ENCODE results near the gene TCF12. TPM values are rescaled to one million over a fixed set of nuclear protein-coding genes. Genes with fewer than 3 reads are reported as not detected.

TCF12 gene
- total and polyA plus RNA-seq, 7 experiments from 2014 or later = 51.3 to 99.4 (median 79.9) TPM

- Histone ChIP-seq H3K9me3 (ENCODE audit: control insufficient read depth in 2 of 3, low read length in 3 of 3) (no peaks in the 10 kb centered on the region), H3K4me3 (ENCODE audit: low read length) (no peak overlapping the region), H3K27me3 (ENCODE audit: control insufficient read depth in 2 of 2, insufficient read depth in 2 of 2, low read length in 2 of 2) (no peaks in the 10 kb centered on the region), H3K4me1 (ENCODE audit: control insufficient read depth in 2 of 2, insufficient read depth in 2 of 2, low read length in 2 of 2) (peaks cover 8 to 11% of the 10 kb centered on the region in 2 donors), H3K27ac (ENCODE audit: low read depth, low read length) (no peak overlapping the region), H3K36me3 (ENCODE audit: control insufficient read depth in 2 of 3, insufficient read depth in 3 of 3, low read length in 3 of 3) (no peaks in the 10 kb centered on the region)
- H3K9me3 Mint-ChIP-seq = peaks cover 0 to 1% (median 0%) of the 10 kb centered on the region in 11 donors
- intact Hi-C loops (cut with micrococcal nuclease) = loop anchor here in 1 of 2 donors (10.0 kb wide), 1 partner anchor 638 kb away; the partner anchor contains the start of gene RFX7
- H3K27ac Mint-ChIP-seq = peak overlapping the region in 1 of 9 donors; percentile 32
- DNase-seq = no peak
- ATAC-seq = no peak
- no peak overlapping the region for H3K4me3 Mint-ChIP-seq
- H3K36me3 Mint-ChIP-seq = no peaks in the 10 kb centered on the region
- peaks cover 10 to 23% (median 16%) of the 10 kb centered on the region in 7 donors for H3K4me1 Mint-ChIP-seq
- ChIA-PET CTCF (no interaction called here), POLR2A (interaction anchor here (0.7 kb wide), 1 partner anchor 48 kb away, joined by 3 read pairs; no protein-coding TSS in a partner anchor)
- H3K27me3 Mint-ChIP-seq = peaks cover 0 to 18% (median 0%) of the 10 kb centered on the region in 5 donors
Observed at GRCh38 chr15:56883088-56883487, 35.4 kb upstream of the TCF12 start.

GRCh38 chr15:56886363-56886931, 32.0 kb upstream of the TCF12 start:
- POLR2A ChIA-PET = interaction anchor here (1.0 to 3.1 kb wide), 2 partner anchors 32 to 153 kb away, joined by 3 to 38 read pairs; partner anchors contain the start of genes TCF12 and ZNF280D
- peak overlapping the region; percentile 80 for H3K4me3 ChIP-seq (ENCODE audit: low read length)

GRCh38 chr15:56886932-56887781, 31.3 kb upstream of the TCF12 start:
- Histone ChIP-seq H3K9me3 (ENCODE audit: control insufficient read depth in 2 of 3, low read length in 3 of 3) (no peaks in the 10 kb centered on the region), H3K36me3 (ENCODE audit: control insufficient read depth in 2 of 3, insufficient read depth in 3 of 3, low read length in 3 of 3) (no peaks in the 10 kb centered on the region), H3K27me3 (ENCODE audit: control insufficient read depth in 2 of 2, insufficient read depth in 2 of 2, low read length in 2 of 2) (no peaks in the 10 kb centered on the region), H3K4me3 (ENCODE audit: low read length) (peak overlapping the region; percentile 80), H3K27ac (ENCODE audit: low read depth, low read length) (peak overlapping the region; percentile 86), H3K4me1 (ENCODE audit: control insufficient read depth in 2 of 2, insufficient read depth in 2 of 2, low read length in 2 of 2) (peaks cover 9 to 12% of the 10 kb centered on the region in 2 donors)
- ChIA-PET CTCF (no interaction called here), POLR2A (interaction anchor here (1.0 to 3.1 kb wide), 3 partner anchors 25 to 154 kb away, joined by 3 to 38 read pairs (median 3); partner anchors contain the start of genes TCF12 and ZNF280D)
- intact Hi-C loops (cut with micrococcal nuclease) = loop anchor here (1.0 to 10.0 kb wide), 6 partner anchors 31 to 642 kb away; partner anchors contain the start of genes TCF12 (in 2 of the 2), RFX7 (in 1 of the 2) and ZNF280D (in 1 of the 2)
- ATAC-seq = peak; percentile 91
- peaks cover 0 to 1% (median 0%) of the 10 kb centered on the region in 5 donors for H3K36me3 Mint-ChIP-seq
- H3K4me1 Mint-ChIP-seq = peaks cover 17 to 35% (median 26%) of the 10 kb centered on the region in 7 donors
- peak overlapping the region; percentile 82 to 96 (median 88) for H3K4me3 Mint-ChIP-seq
- DNase-seq = peak; percentile 74 to 86 (median 80)
- H3K27ac Mint-ChIP-seq = peak overlapping the region; percentile 80 to 98 (median 93)
- H3K9me3 Mint-ChIP-seq = peaks cover 0 to 1% (median 0%) of the 10 kb centered on the region in 11 donors
- peaks cover 0 to 8% (median 0%) of the 10 kb centered on the region in 5 donors for H3K27me3 Mint-ChIP-seq

More at GRCh38 chr15:56886363-56886931, 32.0 kb upstream of the TCF12 start:
- Histone ChIP-seq H3K4me1 (ENCODE audit: control insufficient read depth in 2 of 2, insufficient read depth in 2 of 2, low read length in 2 of 2) (peaks cover 9 to 12% of the 10 kb centered on the region in 2 donors), H3K9me3 (ENCODE audit: control insufficient read depth in 2 of 3, low read length in 3 of 3) (no peaks in the 10 kb centered on the region), H3K36me3 (ENCODE audit: control insufficient read depth in 2 of 3, insufficient read depth in 3 of 3, low read length in 3 of 3) (no peaks in the 10 kb centered on the region), H3K27ac (ENCODE audit: low read depth, low read length) (peak overlapping the region; percentile 86), H3K27me3 (ENCODE audit: control insufficient read depth in 2 of 2, insufficient read depth in 2 of 2, low read length in 2 of 2) (no peaks in the 10 kb centered on the region)
- Mint-ChIP-seq H3K36me3 (peaks cover 0 to 1% (median 0%) of the 10 kb centered on the region in 5 donors), H3K9me3 (peaks cover 0 to 1% (median 0%) of the 10 kb centered on the region in 11 donors), H3K4me3 (peak overlapping the region; percentile 82 to 96 (median 88)), H3K27me3 (peaks cover 0 to 11% (median 0%) of the 10 kb centered on the region in 5 donors), H3K4me1 (peaks cover 17 to 35% (median 26%) of the 10 kb centered on the region in 7 donors), H3K27ac (peak overlapping the region; percentile 80 to 98 (median 93))
- CTCF ChIA-PET = interaction anchor here (0.8 to 1.3 kb wide), 2 partner anchors 17 to 32 kb away, joined by 3 read pairs; partner anchors contain the start of gene TCF12
- ATAC-seq (peak; percentile 24), DNase-seq (peak in 5 of 9 donors; percentile 18 to 42 (median 37))
- intact Hi-C loops (cut with micrococcal nuclease) = loop anchor here in 1 of 2 donors (1.0 to 10.0 kb wide), 4 partner anchors 96 to 642 kb away; partner anchors contain the start of gene RFX7

- Histone ChIP-seq H3K4me3 (ENCODE audit: low read length) (peak overlapping the region; percentile 80), H3K36me3 (ENCODE audit: control insufficient read depth in 2 of 3, insufficient read depth in 3 of 3, low read length in 3 of 3) (no peaks in the 10 kb centered on the region), H3K27me3 (ENCODE audit: control insufficient read depth in 2 of 2, insufficient read depth in 2 of 2, low read length in 2 of 2) (no peaks in the 10 kb centered on the region), H3K9me3 (ENCODE audit: control insufficient read depth in 2 of 3, low read length in 3 of 3) (no peaks in the 10 kb centered on the region), H3K27ac (ENCODE audit: low read depth, low read length) (peak overlapping the region; percentile 86), H3K4me1 (ENCODE audit: control insufficient read depth in 2 of 2, insufficient read depth in 2 of 2, low read length in 2 of 2) (peaks cover 9 to 12% of the 10 kb centered on the region in 2 donors)
- intact Hi-C loops (cut with micrococcal nuclease) = loop anchor here (1.0 to 10.0 kb wide), 5 partner anchors 30 to 643 kb away; partner anchors contain the start of genes TCF12 (in 2 of the 2), RFX7 (in 1 of the 2) and ZNF280D (in 1 of the 2)
- Mint-ChIP-seq H3K36me3 (peaks cover 0 to 1% (median 0%) of the 10 kb centered on the region in 5 donors), H3K4me1 (peaks cover 17 to 35% (median 26%) of the 10 kb centered on the region in 7 donors), H3K27me3 (peaks cover 0 to 4% (median 0%) of the 10 kb centered on the region in 5 donors), H3K27ac (peak overlapping the region; percentile 66 to 98 (median 89)), H3K9me3 (peaks cover 0 to 1% (median 0%) of the 10 kb centered on the region in 11 donors), H3K4me3 (peak overlapping the region; percentile 82 to 96 (median 88))
- POLR2A ChIA-PET = interaction anchor here (1.1 to 3.1 kb wide), 2 partner anchors 24 to 31 kb away, joined by 3 to 38 read pairs; partner anchors contain the start of gene TCF12
- no peak for ATAC-seq
- DNase-seq = no peak
- CTCF ChIA-PET = no interaction called here
Observed at GRCh38 chr15:56887782-56888438, 30.5 kb upstream of the TCF12 start.

- peak overlapping the region in 1 of 9 donors; percentile 66 for H3K27ac Mint-ChIP-seq
- H3K27me3 Mint-ChIP-seq = no peaks in the 10 kb centered on the region
- Histone ChIP-seq H3K4me1 (ENCODE audit: control insufficient read depth in 2 of 2, insufficient read depth in 2 of 2, low read length in 2 of 2) (peaks cover 9 to 12% of the 10 kb centered on the region in 2 donors), H3K27me3 (ENCODE audit: control insufficient read depth in 2 of 2, insufficient read depth in 2 of 2, low read length in 2 of 2) (no peaks in the 10 kb centered on the region), H3K9me3 (ENCODE audit: control insufficient read depth in 2 of 3, low read length in 3 of 3) (no peaks in the 10 kb centered on the region), H3K27ac (ENCODE audit: low read depth, low read length) (no peak overlapping the region), H3K4me3 (ENCODE audit: low read length) (no peak overlapping the region), H3K36me3 (ENCODE audit: control insufficient read depth in 2 of 3, insufficient read depth in 3 of 3, low read length in 3 of 3) (no peaks in the 10 kb centered on the region)
- DNase-seq = no peak
- H3K4me1 Mint-ChIP-seq = peaks cover 15 to 31% (median 26%) of the 10 kb centered on the region in 7 donors
- ChIA-PET CTCF (no interaction called here), POLR2A (interaction anchor here (0.7 kb wide), 1 partner anchor 59 kb away, joined by 3 read pairs; no protein-coding TSS in a partner anchor)
- intact Hi-C loops (cut with micrococcal nuclease) = no loop called here
- H3K4me3 Mint-ChIP-seq = no peak overlapping the region
- ATAC-seq = no peak
- H3K36me3 Mint-ChIP-seq = peaks cover 0 to 1% (median 0%) of the 10 kb centered on the region in 5 donors
- H3K9me3 Mint-ChIP-seq = no peaks in the 10 kb centered on the region
Observed at GRCh38 chr15:56890038-56890437, 28.4 kb upstream of the TCF12 start.
